Motor neuron (in vitro differentiated cells): Measurements from ENCODE around the gene RBMS3. TPM values are rescaled to one million over a fixed set of nuclear protein-coding genes. Genes with fewer than 3 reads are reported as not detected.
A peak's percentile ranks its signal among the peaks of the same experiment; 100 is the strongest.
"Not testable (repeated sequence)": the region's sequence is repeated elsewhere in the genome, so short reads cannot be mapped to it uniquely, and the experiment has no call there.

Source experiments
- ATAC-seq, 8 experiments: fragments of 200-7000 bp; cut with Tn5 transposase; replicated peaks in 6 of 8; 2 replicates each; pipeline ENCODE4 v1.8.0; 2021; ENCODE audit warnings: mild to moderate bottlenecking in 8 of 8, moderate library complexity in 8 of 8
- H3K27ac ChIP-seq, 2 donors: fragments of 250-450 bp; sonication (Bioruptor Pico); 2 replicates each; pipeline ENCODE4 v1.9.0; 2021; ENCODE audit warnings: antibody characterized with exemption in 2 of 2, mild to moderate bottlenecking in 2 of 2, moderate library complexity in 1 of 2
- H3K4me1 ChIP-seq, 2 donors: fragments of 250-450 bp; sonication (Bioruptor Pico); replicated peaks in 1 of 2; 2 replicates each; pipeline ENCODE4 v1.6.1; 2021; ENCODE audit warnings: antibody characterized with exemption in 2 of 2, mild to moderate bottlenecking in 2 of 2, moderate library complexity in 1 of 2
- H3K4me3 ChIP-seq, 5 donors: fragments of 250-450 bp; sonication (Bioruptor Pico); 2 replicates each; pipeline ENCODE4 v1.9.0; 2021; ENCODE audit warnings: antibody characterized with exemption in 5 of 5, mild to moderate bottlenecking in 5 of 5, moderate library complexity in 4 of 5
- WGBS, 10 experiments: fragments of 450-650 bp; shearing (Covaris generic); methylation state at CpG; one replicate each; pipeline ENCODE4 v1.0.0; 2022; 5-methylcytosine and 5-hydroxymethylcytosine counted together
- in situ Hi-C, 9 experiments: fragments of 400-800 bp; cut with MboI; loops; one replicate each; pipeline ENCODE4 v1.15.0; 2021; ENCODE audit warnings: low sequenced_read_pairs in 9 of 9, low pct_unique_long_range_greater_than_20kb in 2 of 9; ENCODE audit not compliant: unreplicated experiment in 9 of 9
- total RNA-seq, 8 experiments: library from RNA; unstranded; fragments of 300-600 nt; gene quantifications; 2 replicates each; pipeline versions ENCODE4 v1.2.3 to v1.2.4, GENCODE V29; 2022

The RBMS3 gene
- total RNA-seq, 8 experiments from 2014 or later = 11.0 to 63.7 (median 16.7) TPM

DNA sequence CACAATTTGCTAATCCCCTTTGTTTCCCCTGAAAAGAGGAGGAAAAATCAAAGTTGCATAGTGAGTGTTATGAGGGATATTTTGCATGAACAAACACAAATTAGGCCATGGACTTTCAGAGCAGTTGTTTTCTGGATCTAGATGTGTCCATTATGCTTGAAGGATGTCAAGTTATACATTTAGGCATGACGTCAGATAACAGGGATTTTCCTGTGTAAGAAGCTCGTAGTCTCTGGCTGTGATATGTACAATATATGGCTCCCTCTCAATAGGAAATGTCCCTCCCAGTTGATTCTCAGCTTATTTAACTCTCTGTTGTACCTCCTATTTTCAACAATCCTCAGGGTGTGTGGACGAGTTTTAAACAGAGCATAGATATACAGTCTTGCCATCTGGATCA, 171.0 kb downstream of the RBMS3 start:
- 63 to 90% (median 83%) methylated on average over 1 to 3 of the region's 3 CpGs; no CpG with 5 or more reads in 3 of the 10 experiments for WGBS, 10 experiments
- peak in 1 of 8 experiments; percentile 37 for ATAC-seq
- no peak overlapping the region for H3K27ac ChIP-seq
- in situ Hi-C loops = no loop called here
- no peak overlapping the region for H3K4me3 ChIP-seq
- peaks cover 6 to 9% of the 10 kb centered on the region in 2 donors for H3K4me1 ChIP-seq

DNA sequence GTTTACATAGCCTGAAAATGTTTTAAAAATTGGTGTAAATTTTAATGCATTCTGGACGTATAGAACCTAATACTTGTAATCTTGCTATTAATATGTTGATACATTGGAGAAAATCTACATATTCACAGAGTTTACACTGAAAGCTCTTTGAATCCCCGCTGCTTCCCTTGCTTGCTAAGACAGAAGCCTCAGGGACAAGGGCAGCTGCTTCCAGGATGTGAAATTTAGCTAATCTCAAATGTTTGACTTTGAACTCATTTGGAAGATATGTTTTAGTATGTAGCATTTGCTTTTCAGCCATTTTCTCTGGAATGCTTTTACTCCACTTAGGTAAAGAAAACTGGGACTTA, 172.0 kb downstream of the RBMS3 start:
- Histone ChIP-seq H3K27ac (no peak overlapping the region), H3K4me3 (no peak overlapping the region), H3K4me1 (peaks cover 6 to 8% of the 10 kb centered on the region in 2 donors)
- ATAC-seq = peak in 1 of 8 experiments; percentile 62
- 7 to 100% (median 47%) methylated on average over 1 to 2 of the region's 2 CpGs for WGBS, 10 experiments
- in situ Hi-C loops = no loop called here

DNA sequence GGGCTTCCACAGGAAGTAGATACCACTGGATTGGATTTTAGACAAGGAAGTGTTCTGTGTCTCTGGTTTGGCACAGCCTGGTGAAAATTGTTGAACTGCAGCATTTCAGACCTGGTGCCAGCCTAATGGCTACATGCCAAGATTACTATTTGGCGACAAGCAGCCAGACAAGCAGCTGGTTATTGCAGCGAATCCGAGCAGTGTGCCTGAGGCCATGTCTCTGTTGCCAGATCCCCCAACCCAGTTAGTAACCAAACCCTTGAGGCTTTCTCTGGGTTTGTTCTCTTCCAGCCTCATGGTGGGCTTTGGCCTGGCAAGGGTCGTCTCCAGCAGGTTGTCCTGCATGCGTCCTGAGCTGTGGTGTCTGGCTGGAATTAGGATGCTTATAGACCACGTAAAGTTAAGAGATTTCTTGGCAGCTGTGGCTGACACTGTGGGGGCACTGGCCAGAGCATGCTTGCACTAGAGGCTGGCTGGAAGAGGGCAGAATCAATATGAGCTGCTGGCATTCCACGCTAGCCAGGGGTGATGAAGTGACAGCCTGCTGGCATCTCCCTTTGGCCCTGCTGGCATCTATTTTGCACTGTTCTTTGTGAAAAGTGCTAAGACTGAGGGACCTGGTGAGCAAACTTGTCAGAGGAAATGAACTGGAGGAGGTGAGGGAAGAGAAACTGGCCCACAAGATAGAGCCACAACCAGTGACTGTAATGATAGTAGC, 172.6 kb downstream of the RBMS3 start:
- in situ Hi-C loops = no loop called here
- no peak overlapping the region for H3K4me3 ChIP-seq
- H3K27ac ChIP-seq = no peak overlapping the region
- 85 to 100% (median 95%) methylated on average over 1 to 4 of the region's 7 CpGs; no CpG with 5 or more reads in 4 of the 10 experiments for WGBS, 10 experiments
- peak in 2 of 8 experiments; percentile 37 to 69 for ATAC-seq
- H3K4me1 ChIP-seq = peaks cover 4 to 6% of the 10 kb centered on the region in 2 donors

DNA sequence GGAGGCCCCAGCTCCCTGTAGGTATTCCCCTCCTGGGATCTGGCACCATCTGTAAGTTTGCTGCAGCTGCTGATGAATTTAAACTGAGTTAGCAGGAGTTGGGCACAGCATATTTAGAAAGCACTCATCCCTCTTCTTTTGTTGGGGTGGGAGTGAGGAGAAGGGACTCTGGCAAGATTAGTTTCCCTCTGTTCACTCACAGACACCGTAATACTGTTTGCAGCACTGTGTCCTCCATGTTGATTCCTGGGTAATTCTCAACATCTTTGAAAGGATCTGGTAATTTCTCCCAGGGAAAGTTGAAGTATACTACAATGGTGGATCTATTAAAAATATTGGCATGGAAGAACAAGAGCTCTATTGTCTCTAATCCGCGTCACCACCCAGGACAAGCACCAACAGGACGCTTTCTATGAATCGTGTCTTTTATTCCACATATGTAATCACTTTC, 173.3 kb downstream of the RBMS3 start:
- WGBS, 10 experiments = 90 to 97% (median 95%) methylated on average over 3 to 5 of the region's 5 CpGs; no CpG with 5 or more reads in 3 of the 10 experiments
- H3K4me1 ChIP-seq = peaks cover 0 to 4% of the 10 kb centered on the region in 2 donors
- in situ Hi-C loops = no loop called here
- ATAC-seq = no peak
- H3K4me3 ChIP-seq = no peak overlapping the region
- H3K27ac ChIP-seq = no peak overlapping the region

DNA sequence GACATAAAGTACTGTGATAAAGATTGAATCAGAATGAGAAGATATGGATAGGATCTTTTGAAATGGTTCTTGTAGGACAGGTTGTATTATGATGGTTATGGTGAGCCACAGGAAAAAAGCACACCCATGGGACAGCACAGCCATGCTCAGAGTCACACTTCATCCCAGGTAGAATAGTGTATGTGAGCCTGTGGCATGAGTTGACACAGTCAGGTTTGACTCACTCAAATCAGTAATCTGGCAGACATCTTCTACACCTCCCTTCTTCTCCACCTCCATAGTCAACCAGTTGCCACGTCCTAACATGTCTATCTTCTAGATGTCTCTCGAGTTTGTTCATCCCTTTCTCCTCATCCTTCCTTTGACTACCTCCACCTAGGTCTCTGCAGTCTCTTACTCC, 176.0 kb downstream of the RBMS3 start:
- H3K27ac ChIP-seq = no peak overlapping the region
- WGBS, 10 experiments = 83 to 100% (median 100%) methylated on average over 1 to 2 of the region's 2 CpGs; no CpG with 5 or more reads in 2 of the 10 experiments
- peaks cover 0 to 4% of the 10 kb centered on the region in 2 donors for H3K4me1 ChIP-seq
- no peak overlapping the region for H3K4me3 ChIP-seq
- in situ Hi-C loops = no loop called here
- ATAC-seq = no peak

DNA sequence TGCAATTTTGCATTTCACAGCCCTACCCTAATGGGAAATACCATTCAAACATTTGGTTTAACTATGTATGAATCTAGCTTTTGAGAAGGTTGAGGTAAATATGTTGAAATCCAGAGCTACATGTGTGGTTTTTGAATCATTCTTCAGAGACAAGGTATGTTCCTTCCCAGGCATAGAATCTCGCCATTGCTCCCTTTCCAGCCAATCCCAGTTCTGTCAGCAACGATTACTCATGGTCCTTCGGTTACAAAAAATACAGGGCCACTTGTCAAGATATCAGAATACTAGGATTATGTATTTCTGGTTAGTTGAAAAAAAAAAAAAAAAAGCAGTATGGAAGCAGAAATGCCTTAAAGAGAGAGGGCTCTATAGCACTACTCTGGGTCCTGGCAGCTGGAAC, 182.4 kb downstream of the RBMS3 start:
- in situ Hi-C loops = no loop called here
- H3K4me3 ChIP-seq = no peak overlapping the region
- no peak overlapping the region for H3K27ac ChIP-seq
- H3K4me1 ChIP-seq = peaks cover 0 to 12% of the 10 kb centered on the region in 2 donors
- no peak for ATAC-seq
- WGBS, 10 experiments = 86 to 100% (median 100%) methylated on average over 1 to 3 of the region's 3 CpGs; no CpG with 5 or more reads in 1 of the 10 experiments

DNA sequence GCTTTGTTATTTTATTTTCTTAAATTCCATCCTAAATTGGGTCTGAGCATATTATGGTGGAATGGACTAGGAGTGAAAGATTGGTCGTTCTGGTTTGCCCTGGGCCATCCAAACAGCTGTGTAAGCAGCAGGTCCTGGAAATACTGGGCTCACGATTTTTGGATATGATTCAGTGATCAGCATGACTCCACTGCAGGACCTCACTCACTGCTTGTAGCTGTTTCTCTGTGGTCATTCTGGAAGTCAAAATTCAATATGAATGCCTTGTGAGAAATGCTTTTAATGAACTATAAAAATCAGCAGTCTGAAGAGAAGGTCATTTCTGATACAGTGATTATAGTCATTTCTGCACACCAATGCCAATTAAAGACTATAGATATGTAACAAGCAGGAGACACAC, 185.0 kb downstream of the RBMS3 start:
- WGBS, 10 experiments = 0 to 100% (median 27%) methylated on average over 1 to 2 of the region's 2 CpGs; no CpG with 5 or more reads in 1 of the 10 experiments
- in situ Hi-C loops = no loop called here
- H3K4me3 ChIP-seq = no peak overlapping the region
- ATAC-seq = peak in 1 of 8 experiments; percentile 60
- peaks cover 0 to 12% of the 10 kb centered on the region in 2 donors for H3K4me1 ChIP-seq
- no peak overlapping the region for H3K27ac ChIP-seq

DNA sequence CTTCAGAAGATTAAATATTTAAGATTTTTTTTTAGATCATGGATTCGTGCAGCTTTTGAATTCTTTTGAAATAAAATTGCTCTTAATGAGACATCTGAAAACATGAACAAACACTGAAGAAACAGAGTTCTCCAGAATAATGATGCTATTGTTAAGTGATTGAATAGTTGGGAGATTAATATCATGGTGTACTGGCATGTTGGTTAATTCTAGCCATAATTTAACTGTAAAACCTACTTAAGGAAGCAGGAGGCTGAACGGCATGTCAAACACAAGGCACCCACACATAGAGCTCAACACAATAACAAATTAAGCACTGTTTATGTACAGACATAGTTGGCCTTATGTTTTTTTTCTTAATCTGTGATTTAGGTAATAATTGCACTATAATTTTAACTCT, 185.6 kb downstream of the RBMS3 start:
- ATAC-seq = no peak
- Histone ChIP-seq H3K27ac (no peak overlapping the region), H3K4me1 (peaks cover 0 to 12% of the 10 kb centered on the region in 2 donors), H3K4me3 (no peak overlapping the region)
- WGBS, 10 experiments = 33 to 100% (median 75%) methylated on average over 1 to 2 of the region's 2 CpGs; no CpG with 5 or more reads in 2 of the 10 experiments
- in situ Hi-C loops = no loop called here

DNA sequence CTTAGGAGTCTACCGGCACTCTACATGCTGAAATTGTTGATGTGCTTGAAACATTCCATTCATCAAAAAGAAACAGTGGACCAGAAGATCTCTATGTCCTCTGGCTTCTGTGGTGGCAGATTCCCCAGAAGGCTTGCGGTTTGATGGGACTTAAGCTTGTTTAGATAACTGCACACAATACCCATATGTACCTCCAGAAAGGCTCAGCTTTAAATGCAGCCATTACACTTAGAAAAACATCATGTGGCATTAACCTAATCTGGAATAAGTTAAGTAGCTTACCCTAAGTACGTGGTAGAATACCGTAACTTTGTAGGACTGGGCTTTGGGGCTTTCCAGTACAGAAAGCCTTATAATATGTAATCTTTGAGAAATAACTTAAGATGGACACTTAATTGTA, 187.3 kb downstream of the RBMS3 start:
- ATAC-seq = no peak
- Histone ChIP-seq H3K27ac (no peak overlapping the region), H3K4me1 (peaks cover 0 to 12% of the 10 kb centered on the region in 2 donors), H3K4me3 (no peak overlapping the region)
- in situ Hi-C loops = no loop called here
- 93 to 100% (median 100%) methylated on average over 1 to 4 of the region's 4 CpGs; no CpG with 5 or more reads in 1 of the 10 experiments for WGBS, 10 experiments

DNA sequence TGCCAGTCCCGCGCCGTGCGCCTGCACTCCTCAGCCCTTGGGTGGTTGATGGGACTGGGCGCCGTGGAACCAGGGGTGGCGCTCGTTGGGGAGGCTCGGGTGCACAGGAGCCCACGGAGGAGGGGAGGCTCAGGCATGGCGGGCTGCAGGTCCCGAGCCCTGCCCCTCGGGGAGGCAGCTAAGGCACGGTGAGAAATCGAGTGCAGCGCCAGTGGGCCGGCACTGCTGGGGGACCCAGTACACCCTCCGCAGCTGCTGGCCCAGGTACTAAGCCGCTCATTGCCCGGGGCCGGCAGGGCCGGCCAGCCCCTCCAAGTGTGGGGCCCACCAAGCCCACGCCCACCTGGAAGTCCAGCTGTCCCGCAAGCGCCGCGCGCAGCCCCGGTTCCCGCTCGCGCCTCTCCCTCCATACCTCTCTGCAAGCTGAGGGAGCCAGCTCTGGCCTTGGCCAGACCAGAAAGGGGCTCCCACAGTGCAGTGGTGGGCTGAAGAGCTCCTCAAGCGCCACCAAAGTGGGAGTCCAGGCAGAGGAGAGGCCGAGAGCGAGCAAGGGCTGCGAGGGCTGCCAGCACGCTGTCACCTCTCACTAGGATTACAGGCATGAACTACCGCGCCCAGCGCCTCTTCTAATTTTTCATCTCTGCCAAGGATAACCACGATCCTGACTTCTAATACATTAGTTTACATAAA, 192.8 kb downstream of the RBMS3 start:
- in situ Hi-C loops, H3K27ac ChIP-seq, ATAC-seq, H3K4me1 ChIP-seq, H3K4me3 ChIP-seq: not testable (repeated sequence)
- 74 to 100% (median 92%) methylated on average over 1 to 16 of the region's 41 CpGs; no CpG with 5 or more reads in 4 of the 10 experiments for WGBS, 10 experiments

DNA sequence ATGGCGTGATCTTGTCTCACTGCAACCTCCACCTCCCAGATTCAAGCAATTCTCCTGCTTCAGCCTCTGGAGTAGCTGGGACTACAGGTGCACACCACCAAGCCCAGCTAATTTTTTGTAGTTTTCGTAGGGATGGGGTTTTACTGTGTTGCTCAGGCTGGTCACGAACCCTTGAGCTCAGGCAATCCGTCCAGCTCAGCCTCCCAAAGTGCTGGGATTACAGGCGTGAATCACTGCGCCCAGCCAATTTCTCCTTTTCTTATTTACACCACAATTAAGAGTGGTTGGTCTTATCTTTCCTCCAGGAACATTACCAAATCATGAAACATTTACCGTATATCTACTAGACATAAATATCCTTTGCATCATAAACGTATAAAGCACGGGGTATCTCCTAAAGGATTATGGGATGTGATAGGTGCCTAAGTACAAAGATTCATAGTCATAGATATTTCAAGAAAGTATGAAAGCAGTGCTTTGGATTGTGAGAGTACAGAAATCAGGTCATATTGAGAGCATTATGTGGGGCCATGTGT, 194.5 kb downstream of the RBMS3 start:
- Histone ChIP-seq H3K27ac (no peak overlapping the region), H3K4me3 (no peak overlapping the region), H3K4me1 (no peaks in the 10 kb centered on the region)
- in situ Hi-C loops = no loop called here
- ATAC-seq = no peak
- WGBS, 10 experiments = 30 to 100% (median 75%) methylated on average over 1 to 9 of the region's 9 CpGs

DNA sequence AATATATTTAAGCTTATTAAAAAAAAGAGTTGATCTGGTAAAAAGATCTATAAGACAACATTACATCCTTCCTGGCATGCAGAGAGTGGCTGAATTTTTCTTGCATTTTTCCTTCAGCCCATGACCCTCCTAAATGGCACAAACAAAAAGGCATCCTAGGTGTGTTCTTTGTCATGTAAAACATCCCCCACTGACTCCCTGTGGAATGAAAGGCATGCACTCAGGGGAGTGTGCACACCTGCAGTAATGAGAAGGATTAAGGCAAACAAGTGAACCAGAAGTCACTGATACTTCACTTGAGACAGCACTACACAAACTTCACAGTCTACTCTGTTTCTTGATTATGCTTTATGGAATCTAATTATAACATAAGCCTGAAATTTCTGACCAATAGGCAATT, 195.0 kb downstream of the RBMS3 start:
- Histone ChIP-seq H3K4me3 (no peak overlapping the region), H3K4me1 (no peaks in the 10 kb centered on the region), H3K27ac (no peak overlapping the region)
- in situ Hi-C loops = no loop called here
- no peak for ATAC-seq

DNA sequence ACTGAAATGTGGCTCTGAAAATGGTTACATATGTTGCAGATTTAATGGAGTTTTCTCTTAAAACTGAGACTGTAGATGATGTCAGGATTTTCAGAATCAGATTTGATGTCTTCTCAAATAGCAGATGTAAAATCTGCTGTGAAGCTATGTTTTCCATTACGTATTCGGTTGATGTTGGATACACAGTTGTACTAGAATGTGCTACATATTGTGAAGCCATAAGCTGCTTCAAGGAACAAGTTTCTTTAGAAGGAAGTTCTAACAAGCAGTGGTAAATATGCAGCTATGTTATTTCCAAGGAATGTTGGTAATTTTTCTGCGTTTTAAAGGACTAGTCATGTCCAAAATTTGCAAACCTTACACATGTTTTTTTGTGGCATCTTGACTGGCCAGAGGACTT, 197.7 kb downstream of the RBMS3 start:
- Histone ChIP-seq H3K4me1 (no peaks in the 10 kb centered on the region), H3K4me3 (no peak overlapping the region), H3K27ac (no peak overlapping the region)
- ATAC-seq = peak in 1 of 8 experiments; percentile 40
- in situ Hi-C loops = no loop called here
- 17 to 92% (median 85%) methylated on average over 1 to 3 of the region's 3 CpGs for WGBS, 10 experiments
